8988T (cell line): ENCODE results near the gene ZNF263.

Source experiments
- DNase-seq: peaks from one replicate; pipeline ENCODE4 v3.0.0; 2011

The ZNF263 gene

GRCh38 chr16:3328643-3329042 lies 45.4 kb downstream of the ZNF263 start:
- no peak for DNase-seq
